Lower leg skin (tissue), 4 donors: ENCODE data around the gene ATP11C. TPM values are rescaled to one million over a fixed set of nuclear protein-coding genes. Genes with fewer than 3 reads are reported as not detected.

Experiments
- DNase-seq, 2 donors: peaks; one replicate each; pipeline ENCODE4 v3.0.0-alpha.2; 2019; ENCODE audit warnings: low spot score in 2 of 2
- H3K4me3 ChIP-seq: fragments of 200-600 bp; sonication (generic); 2 replicates; pipeline ENCODE4 v1.5.1; 2017; ENCODE audit warnings: mild to moderate bottlenecking, low read depth; ENCODE audit not compliant: poor library complexity, severe bottlenecking
- CTCF ChIP-seq, 3 donors: fragments of 450-650 bp; IDR thresholded peaks; one replicate each; pipeline ENCODE4 v1.5.1; 2016; ENCODE audit warnings: antibody characterized with exemption in 3 of 3, mild to moderate bottlenecking in 3 of 3, moderate library complexity in 2 of 3
- POLR2A ChIP-seq, 2 donors: fragments of 450-650 bp; IDR thresholded peaks; one replicate each; pipeline ENCODE4 v1.6.1; 2016 to 2017; ENCODE audit warnings: antibody characterized with exemption in 2 of 2, mild to moderate bottlenecking in 1 of 2, moderate library complexity in 1 of 2
- WGBS, 2 donors: methylation state at CpG; one replicate each; pipeline ENCODE4 v1.1.5; 2018; 5-methylcytosine and 5-hydroxymethylcytosine counted together
- intact Hi-C: fragments of 100-400 bp; cut with DNase I; formaldehyde crosslinking; loops from one replicate; pipeline ENCODE4 v1.15.0; 2023; ENCODE audit warnings: low total_unique reads
- total RNA-seq, 4 donors: library from RNA; depleted of rRNA; stranded (reverse); fragments of >200 nt; gene quantifications; one replicate each; pipeline ENCODE4 v1.1.0, GENCODE V29; 2016

The ATP11C gene
- total RNA-seq, 4 donors from 2014 or later: 9.4 to 17.0 (median 13.5) TPM

- 71 to 88% methylated on average over 4 of the region's 4 CpGs for WGBS, 2 donors
Observed at GRCh38 chrX:139758250-139758649, 174.6 kb downstream of the ATP11C start.

GRCh38 chrX:139751053-139751452, 181.8 kb downstream of the ATP11C start:
- no peak overlapping the region for H3K4me3 ChIP-seq
- no peak for DNase-seq
- no peak for TF ChIP-seq CTCF (IDR thresholded peaks at IDR 0.05)
- intact Hi-C loops: no loop called here
- WGBS, 2 donors: 78 to 91% methylated on average over 3 of the region's 3 CpGs

More at GRCh38 chrX:139758250-139758649, 174.6 kb downstream of the ATP11C start:
- intact Hi-C loops: loop anchor here (5.0 kb wide), 1 partner anchor 636 kb away; no protein-coding TSS in a partner anchor
- no peak for TF ChIP-seq POLR2A (IDR thresholded peaks at IDR 0.05)
- no peak for TF ChIP-seq CTCF (IDR thresholded peaks at IDR 0.05)
- DNase-seq: no peak
- H3K4me3 ChIP-seq: no peak overlapping the region

- no peak for DNase-seq
- intact Hi-C loops: no loop called here
- no peak overlapping the region for H3K4me3 ChIP-seq
- TF ChIP-seq CTCF (IDR thresholded peaks at IDR 0.05): no peak
- TF ChIP-seq POLR2A (IDR thresholded peaks at IDR 0.05): no peak
Observed at GRCh38 chrX:139750390-139750789, 182.5 kb downstream of the ATP11C start.

- TF ChIP-seq POLR2A (IDR thresholded peaks at IDR 0.05): no peak
- TF ChIP-seq CTCF (IDR thresholded peaks at IDR 0.05): no peak
- intact Hi-C loops: no loop called here
- 63 to 65% methylated on average over 2 of the region's 2 CpGs for WGBS, 2 donors
- DNase-seq: no peak
- no peak overlapping the region for H3K4me3 ChIP-seq
Observed at GRCh38 chrX:139739138-139739537, 193.7 kb downstream of the ATP11C start.

- DNase-seq: no peak
- intact Hi-C loops: no loop called here
- TF ChIP-seq CTCF (IDR thresholded peaks at IDR 0.05): no peak
- TF ChIP-seq POLR2A (IDR thresholded peaks at IDR 0.05): no peak
- no peak overlapping the region for H3K4me3 ChIP-seq
Observed at GRCh38 chrX:139738581-139738980, 194.3 kb downstream of the ATP11C start.

GRCh38 chrX:139736151-139736550, 196.7 kb downstream of the ATP11C start:
- DNase-seq: no peak
- 74 to 90% methylated on average over 1 of the region's 1 CpG for WGBS, 2 donors
- intact Hi-C loops: no loop called here
- TF ChIP-seq CTCF (IDR thresholded peaks at IDR 0.05): no peak
- no peak for TF ChIP-seq POLR2A (IDR thresholded peaks at IDR 0.05)
- no peak overlapping the region for H3K4me3 ChIP-seq
